Adrenal gland (tissue), 12 donors: ENCODE data around the gene PLEK2. TPM values are rescaled to one million over a fixed set of nuclear protein-coding genes. Genes with fewer than 3 reads are reported as not detected.

Source experiments
- DNase-seq, 7 donors: peaks; one replicate each; pipeline ENCODE4 v3.0.0-alpha.2; 2019 to 2020
- H3K27ac ChIP-seq, 5 donors: fragments of 200-600 bp; sonication (generic) in 4 of 5; 1 replicate in 3 of 5; 2 replicates in 2 of 5; pipeline versions ENCODE4 v1.5.1 to v1.8.0; 2016 to 2020; ENCODE audit warnings: mild to moderate bottlenecking in 1 of 5
- H3K27me3 ChIP-seq: fragments of 200-600 bp; 2 replicates; pipeline ENCODE4 v1.8.0; 2021
- H3K36me3 ChIP-seq, 2 donors: fragments of 200-600 bp; replicated peaks in 1 of 2; 1 replicate in 1 of 2; 2 replicates in 1 of 2; pipeline versions ENCODE4 v1.5.1 to v1.8.0; 2018 to 2022
- H3K4me1 ChIP-seq, 2 donors: fragments of 200-600 bp; replicated peaks in 1 of 2; 1 replicate in 1 of 2; 2 replicates in 1 of 2; pipeline versions ENCODE4 v1.5.1 to v1.8.0; 2018 to 2021
- H3K4me3 ChIP-seq, 4 donors: fragments of 200-600 bp; sonication (generic) in 3 of 4; one replicate each; pipeline ENCODE4 v1.5.1; 2016 to 2018
- H3K9me3 ChIP-seq, 3 donors: fragments of 200-600 bp; sonication (generic) in 1 of 3; replicated peaks in 1 of 3; 1 replicate in 2 of 3; 2 replicates in 1 of 3; pipeline versions ENCODE4 v1.5.1 to v1.8.0; 2016 to 2021
- POLR2A ChIP-seq, 2 donors: fragments of 450-650 bp; IDR thresholded peaks; one replicate each; pipeline ENCODE4 v1.6.1; 2017; ENCODE audit warnings: antibody characterized with exemption in 2 of 2, mild to moderate bottlenecking in 2 of 2, moderate library complexity in 1 of 2
- WGBS, 4 donors: extraction: QIAGEN DNeasy Blood & Tissue Kit in 2 of 4; methylation state at CpG; one replicate each; pipeline versions ENCODE4 v1.1.5 to v1.1.7; 2013 to 2017; 5-methylcytosine and 5-hydroxymethylcytosine counted together
- intact Hi-C, 2 donors: fragments of 100-400 bp; cut with DNase I; formaldehyde crosslinking; loops; one replicate each; pipeline versions ENCODE4 v1.14.1 to v1.15.0; 2022 to 2023
- polyA plus RNA-seq, 3 donors: library from polyadenylated mRNA; stranded (reverse); fragments of 200-250 nt in 2 of 3; fragments of 350-450 nt in 1 of 3; fragmentation: Illumina TruSeq in 1 of 3; extraction: RNeasy Lipid Tissue Mini Kit (QIAGEN cat#74804) in 1 of 3; gene quantifications; one replicate each; pipeline ENCODE4 v1.2.3, GENCODE V29; 2013 to 2014
- total RNA-seq, 9 donors: library from RNA; depleted of rRNA in 4 of 9; stranded (reverse); fragments of >200 nt in 4 of 9; fragments of 120-200 nt in 1 of 9; fragmentation: NEBNext Ultra II Directional in 1 of 9; extraction: Animal tissue kit (Norgen Biotek cat#: 25700) in 1 of 9; gene quantifications; one replicate each; pipeline versions ENCODE4 v1.1.0 to v1.2.4, GENCODE V29; 2013 to 2023
- TF ChIP-seq, protein P1 (sequence below), 6 experiments: fragments of 450-650 bp in 4 of 6; fragments of 200-600 bp in 2 of 6; sonication (generic) in 1 of 6; IDR thresholded peaks; 1 replicate in 5 of 6; 2 replicates in 1 of 6; pipeline versions ENCODE4 v1.5.1 to v1.8.0; 2016 to 2021; ENCODE audit warnings: antibody characterized with exemption in 6 of 6, mild to moderate bottlenecking in 2 of 6, moderate library complexity in 1 of 6
- donor health status: healthy with polysubstance abuse.
- donor health status: Bipolar disorder and iron deficiency.
- donor health status: DM: yes; HTN: yes; CAD: no.
- donor health status: DM: no; HTN: no; CAD: no.
- donor health status: DM: no; HTN: no; CAD: no.
- donor health status: DM: yes; HTN: yes; CAD: no.

The PLEK2 gene
- total and polyA plus RNA-seq, 12 donors, result 19.6 to 384 (median 56.1) TPM

DNA sequence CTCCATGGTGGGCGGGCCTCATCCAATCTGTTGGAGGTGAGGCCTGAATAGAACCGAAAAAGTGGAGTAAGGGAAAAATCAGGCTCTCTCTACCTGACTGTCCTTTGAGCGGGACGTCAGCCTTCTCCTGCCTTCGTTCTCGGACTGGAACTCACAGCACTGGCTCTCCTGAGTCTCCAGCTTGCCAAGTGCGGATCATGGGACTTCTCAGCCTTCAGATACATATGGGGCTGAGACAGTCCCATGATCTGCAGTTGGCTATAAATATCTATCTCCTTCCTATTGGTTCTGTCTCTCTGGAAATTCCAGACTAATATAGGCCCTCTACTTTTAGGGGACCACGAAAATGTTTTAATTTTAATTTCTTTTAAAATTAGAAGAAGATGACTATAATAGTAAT lies 29.7 kb upstream of the PLEK2 start:
- H3K9me3 ChIP-seq, result no peaks in the 10 kb centered on the region
- H3K27ac ChIP-seq, result no peak overlapping the region
- no peaks in the 10 kb centered on the region for H3K27me3 ChIP-seq
- intact Hi-C loops, result no loop called here
- no peak for DNase-seq
- no peak overlapping the region for H3K4me3 ChIP-seq
- H3K4me1 ChIP-seq, result peaks cover 0 to 6% of the 10 kb centered on the region in 2 donors
- 84 to 94% (median 88%) methylated on average over 8 of the region's 8 CpGs for WGBS, 4 donors
- TF ChIP-seq, protein P1, sequence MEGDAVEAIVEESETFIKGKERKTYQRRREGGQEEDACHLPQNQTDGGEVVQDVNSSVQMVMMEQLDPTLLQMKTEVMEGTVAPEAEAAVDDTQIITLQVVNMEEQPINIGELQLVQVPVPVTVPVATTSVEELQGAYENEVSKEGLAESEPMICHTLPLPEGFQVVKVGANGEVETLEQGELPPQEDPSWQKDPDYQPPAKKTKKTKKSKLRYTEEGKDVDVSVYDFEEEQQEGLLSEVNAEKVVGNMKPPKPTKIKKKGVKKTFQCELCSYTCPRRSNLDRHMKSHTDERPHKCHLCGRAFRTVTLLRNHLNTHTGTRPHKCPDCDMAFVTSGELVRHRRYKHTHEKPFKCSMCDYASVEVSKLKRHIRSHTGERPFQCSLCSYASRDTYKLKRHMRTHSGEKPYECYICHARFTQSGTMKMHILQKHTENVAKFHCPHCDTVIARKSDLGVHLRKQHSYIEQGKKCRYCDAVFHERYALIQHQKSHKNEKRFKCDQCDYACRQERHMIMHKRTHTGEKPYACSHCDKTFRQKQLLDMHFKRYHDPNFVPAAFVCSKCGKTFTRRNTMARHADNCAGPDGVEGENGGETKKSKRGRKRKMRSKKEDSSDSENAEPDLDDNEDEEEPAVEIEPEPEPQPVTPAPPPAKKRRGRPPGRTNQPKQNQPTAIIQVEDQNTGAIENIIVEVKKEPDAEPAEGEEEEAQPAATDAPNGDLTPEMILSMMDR (IDR thresholded peaks at IDR 0.05), result no peak
- TF ChIP-seq POLR2A (IDR thresholded peaks at IDR 0.05), result no peak
- H3K36me3 ChIP-seq, result no peaks in the 10 kb centered on the region

- whole genome bisulfite sequencing, 4 donors, result 84 to 89% (median 85%) methylated on average over 2 of the region's 2 CpGs
Observed at GRCh38 chr14:67441256-67441655, 29.3 kb upstream of the PLEK2 start.

GRCh38 chr14:67440513-67440912 lies 28.5 kb upstream of the PLEK2 start:
- Histone ChIP-seq H3K4me1 (peaks cover 4 to 11% of the 10 kb centered on the region in 2 donors), H3K27me3 (no peaks in the 10 kb centered on the region), H3K36me3 (no peaks in the 10 kb centered on the region), H3K27ac (no peak overlapping the region), H3K4me3 (no peak overlapping the region), H3K9me3 (no peaks in the 10 kb centered on the region)
- no peak for DNase-seq
- intact Hi-C loops, result no loop called here
- TF ChIP-seq, protein P1 (IDR thresholded peaks at IDR 0.05), result no peak
- no peak for TF ChIP-seq POLR2A (IDR thresholded peaks at IDR 0.05)
- 79 to 88% (median 84%) methylated on average over 4 of the region's 4 CpGs for WGBS, 4 donors

More at GRCh38 chr14:67441256-67441655, 29.3 kb upstream of the PLEK2 start:
- TF ChIP-seq POLR2A (IDR thresholded peaks at IDR 0.05), result no peak
- TF ChIP-seq, protein P1 (IDR thresholded peaks at IDR 0.05), result no peak
- Histone ChIP-seq H3K4me3 (no peak overlapping the region), H3K27me3 (no peaks in the 10 kb centered on the region), H3K4me1 (peaks cover 0 to 6% of the 10 kb centered on the region in 2 donors), H3K36me3 (no peaks in the 10 kb centered on the region), H3K27ac (no peak overlapping the region), H3K9me3 (no peaks in the 10 kb centered on the region)
- intact Hi-C loops, result no loop called here
- DNase-seq, result no peak

GRCh38 chr14:67438969-67439368 lies 27.0 kb upstream of the PLEK2 start:
- TF ChIP-seq, protein P1 (IDR thresholded peaks at IDR 0.05), result no peak
- TF ChIP-seq POLR2A (IDR thresholded peaks at IDR 0.05), result no peak
- Histone ChIP-seq H3K27ac (no peak overlapping the region), H3K9me3 (no peaks in the 10 kb centered on the region), H3K4me1 (peaks cover 7 to 12% of the 10 kb centered on the region in 2 donors), H3K4me3 (no peak overlapping the region), H3K36me3 (no peaks in the 10 kb centered on the region), H3K27me3 (no peaks in the 10 kb centered on the region)
- no peak for DNase-seq
- 64 to 88% (median 77%) methylated on average over 1 of the region's 1 CpG for WGBS, 4 donors
- intact Hi-C loops, result no loop called here
